Body of pancreas (tissue), 4 donors: ENCODE measurements around the gene HSPA12B. TPM values are rescaled to one million over a fixed set of nuclear protein-coding genes. Genes with fewer than 3 reads are reported as not detected.
A peak's percentile ranks its signal among the peaks of the same experiment; 100 is the strongest.

Experiments used
- ATAC-seq: fragments of 150-250 bp; one replicate; pipeline ENCODE4 v1.9.1; 2016
- DNase-seq, 4 donors: peaks; one replicate each; pipeline ENCODE4 v3.0.0-alpha.2; 2019
- H3K27ac ChIP-seq, 4 donors: fragments of 200-600 bp; sonication (generic); 1 replicate in 3 of 4; 2 replicates in 1 of 4; pipeline versions ENCODE4 v1.5.1 to v1.6.1; 2016 to 2019; ENCODE audit warnings: mild to moderate bottlenecking in 1 of 4, mixed read lengths in 1 of 4, moderate library complexity in 1 of 4
- H3K27me3 ChIP-seq, 2 donors: fragments of 200-600 bp; sonication (generic); one replicate each; pipeline ENCODE4 v1.6.0; 2016; ENCODE audit warnings: mild to moderate bottlenecking in 1 of 2
- H3K36me3 ChIP-seq, 2 donors: fragments of 200-600 bp; sonication (generic); replicated peaks in 1 of 2; 2 replicates each; pipeline ENCODE4 v1.5.1; 2016; ENCODE audit warnings: low read depth in 2 of 2; ENCODE audit not compliant: insufficient read depth in 1 of 2
- H3K4me1 ChIP-seq: fragments of 200-600 bp; sonication (generic); one replicate; pipeline ENCODE4 v1.6.0; 2016
- H3K4me3 ChIP-seq, 2 donors: fragments of 200-600 bp; sonication (generic); 1 replicate in 1 of 2; 2 replicates in 1 of 2; pipeline ENCODE4 v1.5.1; 2016 to 2019
- H3K9me3 ChIP-seq, 3 donors: fragments of 200-600 bp; sonication (generic); 1 replicate in 2 of 3; 2 replicates in 1 of 3; pipeline ENCODE4 v1.5.1; 2016
- POLR2A ChIP-seq, 3 donors: fragments of 450-650 bp; IDR thresholded peaks; one replicate each; pipeline ENCODE4 v1.6.1; 2016; ENCODE audit warnings: antibody characterized with exemption in 3 of 3, mild to moderate bottlenecking in 2 of 3
- WGBS, 2 donors: methylation state at CpG; one replicate each; pipeline ENCODE4 v1.1.5; 2017; 5-methylcytosine and 5-hydroxymethylcytosine counted together
- intact Hi-C: fragments of 100-400 bp; cut with DNase I; formaldehyde crosslinking; loops from one replicate; pipeline ENCODE4 v1.15.1; 2023
- total RNA-seq, 2 donors: library from RNA; depleted of rRNA; stranded (reverse); fragments of >200 nt; gene quantifications; one replicate each; pipeline ENCODE4 v1.1.0, GENCODE V29; 2016
- TF ChIP-seq, protein P1 (sequence below), 7 experiments: fragments of 450-650 bp in 4 of 7; fragments of 200-600 bp in 3 of 7; sonication (generic) in 3 of 7; IDR thresholded peaks; one replicate each; pipeline ENCODE4 v1.5.1; 2016 to 2019; ENCODE audit warnings: antibody characterized with exemption in 7 of 7

Gene HSPA12B
- total RNA-seq, 2 donors from 2014 or later, result 3.3 to 4.4 TPM

DNA sequence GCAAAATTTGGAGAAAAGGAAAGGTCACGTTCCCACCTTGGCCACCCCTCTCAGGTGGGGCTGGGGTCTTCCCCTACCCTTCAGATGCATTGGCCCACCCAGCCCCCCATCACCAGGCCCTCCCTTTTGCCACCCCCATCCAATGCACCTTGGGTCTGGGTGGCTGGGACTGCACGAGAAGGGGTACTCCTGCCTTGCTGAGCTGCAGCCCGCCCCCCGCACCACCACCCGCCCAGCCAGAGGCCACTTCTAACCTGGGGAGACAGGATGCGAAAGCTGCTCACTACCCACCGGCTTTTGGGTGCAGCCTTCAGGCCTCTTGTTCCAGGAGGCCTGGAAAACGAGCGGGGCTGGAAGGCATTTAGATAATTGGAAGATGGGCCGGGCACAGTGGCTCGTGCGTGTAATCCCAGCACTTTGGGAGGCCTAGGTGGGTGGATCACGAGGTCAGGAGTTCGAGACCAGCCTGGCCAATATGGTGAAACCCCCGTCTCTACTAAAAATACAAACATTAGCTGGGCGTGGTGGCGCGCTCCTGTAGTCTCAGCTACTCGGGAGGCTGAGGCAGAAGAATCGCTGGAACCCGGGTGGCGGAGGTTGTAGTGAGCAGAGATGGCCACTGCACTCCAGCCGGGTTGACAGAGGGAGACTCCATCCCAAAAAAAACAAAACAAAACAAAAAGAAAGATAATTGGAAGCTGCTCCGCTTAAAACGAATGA is 62.4 kb downstream of the HSPA12B start:
- Histone ChIP-seq H3K27ac (peak overlapping the region in 2 of 4 donors; percentile 88 to 92), H3K4me1 (peaks cover 21% of the 10 kb centered on the region)
- no peak for ATAC-seq

DNA sequence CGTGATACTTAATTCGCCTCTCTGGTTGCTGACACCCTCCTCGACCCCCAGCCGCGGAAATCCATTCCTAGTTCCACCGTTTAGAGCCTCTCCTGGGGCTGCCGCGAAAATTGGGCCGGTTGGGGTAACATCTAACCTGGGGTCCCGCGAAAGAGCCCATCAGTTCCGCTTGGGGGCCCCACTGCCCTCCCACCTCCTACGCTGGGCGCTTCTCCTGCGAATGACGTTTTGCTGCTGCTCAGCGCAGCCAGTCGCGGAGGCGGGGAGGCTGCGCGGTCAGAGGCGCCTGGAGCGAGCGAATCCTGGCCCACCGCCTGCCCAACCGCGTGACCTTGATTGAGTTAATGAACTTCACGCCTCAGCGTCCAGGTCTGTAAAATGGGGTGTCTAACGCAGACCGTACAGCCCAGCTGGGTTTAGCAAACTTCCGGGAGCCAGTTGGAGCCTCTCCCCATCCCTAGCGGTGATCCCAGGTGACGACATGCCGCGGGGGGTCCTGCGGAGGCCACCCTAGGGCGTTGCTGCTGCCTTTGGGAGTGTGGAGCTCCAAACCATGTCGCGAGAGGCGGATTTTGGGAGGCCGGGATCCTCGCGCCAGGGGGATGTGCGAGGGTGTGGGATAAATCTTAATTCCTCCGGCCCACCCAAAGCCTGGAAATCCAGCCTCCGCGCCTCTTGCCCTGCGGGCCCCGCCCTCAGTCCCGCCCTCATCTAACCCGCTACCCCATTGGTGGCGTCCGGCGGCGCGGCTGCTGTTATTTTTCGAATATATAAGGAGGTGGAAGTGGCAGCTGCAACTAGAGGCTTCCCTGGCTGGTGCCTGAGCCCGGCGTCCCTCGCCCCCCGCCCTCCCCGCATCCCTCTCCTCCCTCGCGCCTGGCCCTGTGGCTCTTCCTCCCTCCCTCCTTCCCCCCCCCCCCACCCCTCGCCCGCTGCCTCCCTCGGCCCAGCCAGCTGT is 63.3 kb downstream of the HSPA12B start, which contains the start of gene CDC25B:
Gene CDC25B (plus strand): TSS at position 800 of the 958 bp plus-strand sequence. CDS start 222 bp downstream, outside the sequence.
- intact Hi-C loops, result no loop called here
- H3K27ac ChIP-seq, result peak within 1 kb of the TSS; percentile 87 to 92 (median 89)
- DNase-seq (peak; percentile 92 to 93 (median 92)), ATAC-seq (peak; percentile 94)
- peaks cover 21% of the 10 kb centered on the region for H3K4me1 ChIP-seq
- H3K9me3 ChIP-seq, result no peaks in the 10 kb centered on the region
- peak within 1 kb of the TSS; percentile 14 to 77 for H3K4me3 ChIP-seq
- 2 to 9% methylated on average over 6 to 67 of the region's 69 CpGs for WGBS, 2 donors
- H3K36me3 ChIP-seq, result no peaks in the 10 kb centered on the region
- no peaks in the 10 kb centered on the region for H3K27me3 ChIP-seq
- TF ChIP-seq, protein P1, sequence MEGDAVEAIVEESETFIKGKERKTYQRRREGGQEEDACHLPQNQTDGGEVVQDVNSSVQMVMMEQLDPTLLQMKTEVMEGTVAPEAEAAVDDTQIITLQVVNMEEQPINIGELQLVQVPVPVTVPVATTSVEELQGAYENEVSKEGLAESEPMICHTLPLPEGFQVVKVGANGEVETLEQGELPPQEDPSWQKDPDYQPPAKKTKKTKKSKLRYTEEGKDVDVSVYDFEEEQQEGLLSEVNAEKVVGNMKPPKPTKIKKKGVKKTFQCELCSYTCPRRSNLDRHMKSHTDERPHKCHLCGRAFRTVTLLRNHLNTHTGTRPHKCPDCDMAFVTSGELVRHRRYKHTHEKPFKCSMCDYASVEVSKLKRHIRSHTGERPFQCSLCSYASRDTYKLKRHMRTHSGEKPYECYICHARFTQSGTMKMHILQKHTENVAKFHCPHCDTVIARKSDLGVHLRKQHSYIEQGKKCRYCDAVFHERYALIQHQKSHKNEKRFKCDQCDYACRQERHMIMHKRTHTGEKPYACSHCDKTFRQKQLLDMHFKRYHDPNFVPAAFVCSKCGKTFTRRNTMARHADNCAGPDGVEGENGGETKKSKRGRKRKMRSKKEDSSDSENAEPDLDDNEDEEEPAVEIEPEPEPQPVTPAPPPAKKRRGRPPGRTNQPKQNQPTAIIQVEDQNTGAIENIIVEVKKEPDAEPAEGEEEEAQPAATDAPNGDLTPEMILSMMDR (IDR thresholded peaks at IDR 0.05), result peak; percentile 21 to 83 (median 56)
- TF ChIP-seq POLR2A (IDR thresholded peaks at IDR 0.05), result peak in 2 of 3 donors; percentile 54 to 60

More for the DNA sequence above, 62.4 kb downstream of the HSPA12B start:
- H3K9me3 ChIP-seq, result no peaks in the 10 kb centered on the region
- intact Hi-C loops, result no loop called here
- H3K4me3 ChIP-seq, result peak overlapping the region in 1 of 2 donors; percentile 14
- TF ChIP-seq POLR2A (IDR thresholded peaks at IDR 0.05), result no peak
- TF ChIP-seq, protein P1 (IDR thresholded peaks at IDR 0.05), result no peak
- peak in 1 of 4 donors; percentile 12 for DNase-seq
- WGBS, 2 donors, result 83 to 87% methylated on average over 24 to 25 of the region's 25 CpGs
- H3K27me3 ChIP-seq, result no peaks in the 10 kb centered on the region
- no peaks in the 10 kb centered on the region for H3K36me3 ChIP-seq

DNA sequence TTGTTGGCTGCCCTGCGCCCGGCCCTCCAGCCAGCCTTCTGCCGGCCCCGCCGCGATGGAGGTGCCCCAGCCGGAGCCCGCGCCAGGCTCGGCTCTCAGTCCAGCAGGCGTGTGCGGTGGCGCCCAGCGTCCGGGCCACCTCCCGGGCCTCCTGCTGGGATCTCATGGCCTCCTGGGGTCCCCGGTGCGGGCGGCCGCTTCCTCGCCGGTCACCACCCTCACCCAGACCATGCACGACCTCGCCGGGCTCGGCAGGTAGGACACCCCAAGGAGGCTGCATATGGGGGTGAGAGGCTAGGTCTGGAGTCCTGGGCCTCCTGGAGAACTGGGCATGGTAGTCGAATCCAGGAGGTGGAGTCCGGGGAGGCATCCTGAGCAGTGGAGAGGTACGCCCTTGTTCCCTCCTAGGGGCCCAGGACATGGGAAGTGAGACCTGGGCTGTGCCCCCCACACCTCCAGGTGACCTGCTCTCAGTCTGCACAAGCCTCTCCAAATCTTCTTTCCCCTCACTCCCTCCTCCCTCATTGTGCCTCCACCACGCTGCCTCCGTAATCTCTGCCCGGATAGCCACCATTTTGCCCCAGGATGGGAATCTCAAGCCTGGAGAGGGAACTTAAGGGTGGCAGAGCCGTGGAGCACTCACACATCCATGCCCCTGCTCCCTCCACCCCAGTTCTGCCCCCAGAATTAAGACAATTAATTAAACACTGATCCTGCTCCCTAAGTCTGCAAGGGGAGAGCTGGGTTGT is 64.2 kb downstream of the HSPA12B start:
- H3K27ac ChIP-seq, result peak overlapping the region in 3 of 4 donors; percentile 88 to 92 (median 90)
- no peaks in the 10 kb centered on the region for H3K27me3 ChIP-seq
- no peak for TF ChIP-seq POLR2A (IDR thresholded peaks at IDR 0.05)
- TF ChIP-seq, protein P1 (IDR thresholded peaks at IDR 0.05), result no peak
- ATAC-seq (no peak), DNase-seq (no peak)
- 15 to 68% methylated on average over 4 to 31 of the region's 33 CpGs for WGBS, 2 donors
- H3K4me1 ChIP-seq, result peaks cover 21% of the 10 kb centered on the region
- H3K9me3 ChIP-seq, result no peaks in the 10 kb centered on the region
- intact Hi-C loops, result no loop called here
- peak overlapping the region; percentile 14 to 77 for H3K4me3 ChIP-seq
- no peaks in the 10 kb centered on the region for H3K36me3 ChIP-seq

DNA sequence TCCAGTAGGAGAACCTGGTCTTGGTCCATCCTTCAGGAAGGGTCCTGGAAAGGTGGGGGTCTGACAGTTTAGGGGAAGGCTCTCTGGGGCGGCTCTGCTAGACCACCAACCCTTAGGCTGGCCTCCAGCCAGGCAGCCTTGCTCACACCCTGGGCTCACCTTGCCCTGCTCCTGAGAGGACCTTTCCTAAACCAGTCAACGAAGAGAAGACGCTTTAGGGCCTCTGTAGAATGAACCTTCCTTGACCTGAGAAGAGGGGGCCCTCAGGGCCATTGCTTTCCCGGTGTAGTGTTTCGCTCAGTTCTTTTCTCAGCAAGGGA is 64.7 kb downstream of the HSPA12B start:
- 90 to 93% methylated on average over 5 of the region's 5 CpGs for WGBS, 2 donors
- no peak overlapping the region for H3K4me3 ChIP-seq
- ATAC-seq (no peak), DNase-seq (no peak)
- no peaks in the 10 kb centered on the region for H3K9me3 ChIP-seq
- H3K36me3 ChIP-seq, result no peaks in the 10 kb centered on the region
- no peak for TF ChIP-seq POLR2A (IDR thresholded peaks at IDR 0.05)
- TF ChIP-seq, protein P1 (IDR thresholded peaks at IDR 0.05), result no peak
- intact Hi-C loops, result no loop called here
- peaks cover 21% of the 10 kb centered on the region for H3K4me1 ChIP-seq
- no peak overlapping the region for H3K27ac ChIP-seq
- H3K27me3 ChIP-seq, result no peaks in the 10 kb centered on the region
